Measurements from ENCODE around the gene BACE2. TPM values are rescaled to one million over a fixed set of nuclear protein-coding genes. Genes with fewer than 3 reads are reported as not detected.

Gene BACE2
- total RNA-seq, 2 experiments from 2014 or later, result 5.1 to 5.2 TPM

- Mint-ChIP-seq H3K27ac (no peak overlapping the region), H3K9me3 (peaks cover 7% of the 10 kb centered on the region), H3K36me3 (no peaks in the 10 kb centered on the region), H3K4me1 (no peaks in the 10 kb centered on the region), H3K4me3 (no peak overlapping the region), H3K27me3 (peaks cover 30% of the 10 kb centered on the region)
- POLR2A ChIA-PET, result no interaction called here
- DNase-seq (no peak), ATAC-seq (ENCODE audit: low read depth) (no peak)
Observed at GRCh38 chr21:41160036-41160435, 7.9 kb upstream of the BACE2 start.

GRCh38 chr21:41161428-41161827, 6.5 kb upstream of the BACE2 start:
- H3K4me3 Mint-ChIP-seq, result no peak overlapping the region

GRCh38 chr21:41162096-41162495, 5.9 kb upstream of the BACE2 start:
- DNase-seq, result no peak
- Mint-ChIP-seq H3K27ac (no peak overlapping the region), H3K27me3 (peaks cover 48% of the 10 kb centered on the region), H3K9me3 (peaks cover 7% of the 10 kb centered on the region), H3K4me1 (no peaks in the 10 kb centered on the region), H3K4me3 (no peak overlapping the region), H3K36me3 (no peaks in the 10 kb centered on the region)
- ATAC-seq (ENCODE audit: low read depth), result no peak
- POLR2A ChIA-PET, result no interaction called here

More at GRCh38 chr21:41161428-41161827, 6.5 kb upstream of the BACE2 start:
- peaks cover 42% of the 10 kb centered on the region for H3K27me3 Mint-ChIP-seq
- peaks cover 7% of the 10 kb centered on the region for H3K9me3 Mint-ChIP-seq
- no peak for DNase-seq
- POLR2A ChIA-PET, result no interaction called here
- H3K27ac Mint-ChIP-seq, result no peak overlapping the region
- H3K36me3 Mint-ChIP-seq, result no peaks in the 10 kb centered on the region
- no peak for ATAC-seq (ENCODE audit: low read depth)
- H3K4me1 Mint-ChIP-seq, result no peaks in the 10 kb centered on the region

GRCh38 chr21:41163091-41163490, 4.9 kb upstream of the BACE2 start:
- Mint-ChIP-seq H3K27ac (no peak overlapping the region), H3K27me3 (peaks cover 48% of the 10 kb centered on the region), H3K9me3 (peaks cover 6% of the 10 kb centered on the region), H3K4me3 (no peak overlapping the region), H3K4me1 (no peaks in the 10 kb centered on the region), H3K36me3 (no peaks in the 10 kb centered on the region)
- no peak for DNase-seq
- no peak for ATAC-seq (ENCODE audit: low read depth)
- POLR2A ChIA-PET, result no interaction called here

GRCh38 chr21:41164052-41164451, 3.9 kb upstream of the BACE2 start:
- no peak overlapping the region for H3K4me3 Mint-ChIP-seq
- no peak overlapping the region for H3K27ac Mint-ChIP-seq
- H3K27me3 Mint-ChIP-seq, result peaks cover 41% of the 10 kb centered on the region
- POLR2A ChIA-PET, result no interaction called here
- peaks cover under 1% of the 10 kb centered on the region for H3K4me1 Mint-ChIP-seq
- H3K36me3 Mint-ChIP-seq, result no peaks in the 10 kb centered on the region
- H3K9me3 Mint-ChIP-seq, result no peaks in the 10 kb centered on the region
- DNase-seq (no peak), ATAC-seq (ENCODE audit: low read depth) (no peak)

GRCh38 chr21:41164981-41165655, 2.8 kb upstream of the BACE2 start:
- ATAC-seq (ENCODE audit: low read depth) (no peak), DNase-seq (no peak)
- no peak overlapping the region for H3K27ac Mint-ChIP-seq
- H3K4me3 Mint-ChIP-seq, result no peak overlapping the region
- H3K27me3 Mint-ChIP-seq, result peaks cover 44% of the 10 kb centered on the region
- no peaks in the 10 kb centered on the region for H3K9me3 Mint-ChIP-seq
- no peaks in the 10 kb centered on the region for H3K36me3 Mint-ChIP-seq
- H3K4me1 Mint-ChIP-seq, result peaks cover 9% of the 10 kb centered on the region
- POLR2A ChIA-PET, result no interaction called here

- Mint-ChIP-seq H3K9me3 (no peaks in the 10 kb centered on the region), H3K36me3 (no peaks in the 10 kb centered on the region), H3K27me3 (peaks cover 51% of the 10 kb centered on the region), H3K4me3 (peak overlapping the region; percentile 72), H3K27ac (no peak overlapping the region), H3K4me1 (peaks cover 9% of the 10 kb centered on the region)
- POLR2A ChIA-PET, result no interaction called here
- ATAC-seq (ENCODE audit: low read depth) (no peak), DNase-seq (no peak)
Observed at GRCh38 chr21:41166884-41167283, 1.1 kb upstream of the BACE2 start.

- H3K27ac Mint-ChIP-seq, result no peak overlapping the region
- no peak for ATAC-seq (ENCODE audit: low read depth)
- no peaks in the 10 kb centered on the region for H3K9me3 Mint-ChIP-seq
- peak; percentile 43 for DNase-seq
- POLR2A ChIA-PET, result interaction anchor here (0.8 to 1.1 kb wide), 2 partner anchors 201 to 257 kb away, joined by 3 to 4 read pairs; partner anchors contain the start of gene MX1
- H3K36me3 Mint-ChIP-seq, result no peaks in the 10 kb centered on the region
- peaks cover 56% of the 10 kb centered on the region for H3K27me3 Mint-ChIP-seq
- H3K4me1 Mint-ChIP-seq, result peaks cover 9% of the 10 kb centered on the region
- peak overlapping the region; percentile 81 for H3K4me3 Mint-ChIP-seq
Observed at GRCh38 chr21:41168391-41169257, 664 bp downstream of the BACE2 start.

GRCh38 chr21:41169258-41169576, 1.3 kb downstream of the BACE2 start:
- ATAC-seq (ENCODE audit: low read depth) (no peak), DNase-seq (no peak)
- Mint-ChIP-seq H3K4me1 (peaks cover 9% of the 10 kb centered on the region), H3K36me3 (no peaks in the 10 kb centered on the region), H3K4me3 (peak overlapping the region; percentile 81), H3K9me3 (no peaks in the 10 kb centered on the region), H3K27me3 (peaks cover 55% of the 10 kb centered on the region), H3K27ac (no peak overlapping the region)
- POLR2A ChIA-PET, result interaction anchor here (0.8 to 1.1 kb wide), 2 partner anchors 201 to 256 kb away, joined by 3 to 4 read pairs; partner anchors contain the start of gene MX1

GRCh38 chr21:41169701-41170100, 1.7 kb downstream of the BACE2 start:
- Mint-ChIP-seq H3K36me3 (no peaks in the 10 kb centered on the region), H3K27me3 (peaks cover 50% of the 10 kb centered on the region), H3K27ac (no peak overlapping the region), H3K9me3 (no peaks in the 10 kb centered on the region), H3K4me3 (peak overlapping the region; percentile 31), H3K4me1 (peaks cover 9% of the 10 kb centered on the region)
- DNase-seq, result no peak
- no peak for ATAC-seq (ENCODE audit: low read depth)
- POLR2A ChIA-PET, result interaction anchor here (1.1 kb wide), 1 partner anchor 200 kb away, joined by 3 read pairs; no protein-coding TSS in a partner anchor

GRCh38 chr21:41170442-41170841, 2.5 kb downstream of the BACE2 start:
- ATAC-seq (ENCODE audit: low read depth), result no peak
- DNase-seq, result no peak
- POLR2A ChIA-PET, result interaction anchor here (0.6 kb wide), 1 partner anchor 192 kb away, joined by 5 read pairs; no protein-coding TSS in a partner anchor

GRCh38 chr21:41170859-41171609, 3.1 kb downstream of the BACE2 start:
- no peaks in the 10 kb centered on the region for H3K9me3 Mint-ChIP-seq
- peaks cover 9% of the 10 kb centered on the region for H3K4me1 Mint-ChIP-seq
- no peak overlapping the region for H3K4me3 Mint-ChIP-seq
- H3K36me3 Mint-ChIP-seq, result no peaks in the 10 kb centered on the region
- DNase-seq, result no peak
- peaks cover 39% of the 10 kb centered on the region for H3K27me3 Mint-ChIP-seq
- H3K27ac Mint-ChIP-seq, result no peak overlapping the region
- POLR2A ChIA-PET, result interaction anchor here (0.6 kb wide), 1 partner anchor 192 kb away, joined by 5 read pairs; no protein-coding TSS in a partner anchor
- ATAC-seq (ENCODE audit: low read depth), result no peak

More at GRCh38 chr21:41170442-41170841, 2.5 kb downstream of the BACE2 start:
- H3K4me1 Mint-ChIP-seq, result peaks cover 9% of the 10 kb centered on the region
- H3K36me3 Mint-ChIP-seq, result no peaks in the 10 kb centered on the region
- no peak overlapping the region for H3K4me3 Mint-ChIP-seq
- no peaks in the 10 kb centered on the region for H3K9me3 Mint-ChIP-seq
- H3K27ac Mint-ChIP-seq, result no peak overlapping the region
- peaks cover 43% of the 10 kb centered on the region for H3K27me3 Mint-ChIP-seq

- Mint-ChIP-seq H3K4me3 (no peak overlapping the region), H3K9me3 (no peaks in the 10 kb centered on the region), H3K4me1 (peaks cover 2% of the 10 kb centered on the region), H3K27ac (no peak overlapping the region), H3K27me3 (peaks cover 22% of the 10 kb centered on the region), H3K36me3 (no peaks in the 10 kb centered on the region)
- ATAC-seq (ENCODE audit: low read depth), result no peak
- POLR2A ChIA-PET, result no interaction called here
- DNase-seq, result no peak
Observed at GRCh38 chr21:41175080-41175479, 7.1 kb downstream of the BACE2 start.
